Measurements from ENCODE around the gene NRP1.

GRCh38 chr10:33242931-33243330 is 91.5 kb downstream of the NRP1 start:
- TF ChIP-seq, protein P1, sequence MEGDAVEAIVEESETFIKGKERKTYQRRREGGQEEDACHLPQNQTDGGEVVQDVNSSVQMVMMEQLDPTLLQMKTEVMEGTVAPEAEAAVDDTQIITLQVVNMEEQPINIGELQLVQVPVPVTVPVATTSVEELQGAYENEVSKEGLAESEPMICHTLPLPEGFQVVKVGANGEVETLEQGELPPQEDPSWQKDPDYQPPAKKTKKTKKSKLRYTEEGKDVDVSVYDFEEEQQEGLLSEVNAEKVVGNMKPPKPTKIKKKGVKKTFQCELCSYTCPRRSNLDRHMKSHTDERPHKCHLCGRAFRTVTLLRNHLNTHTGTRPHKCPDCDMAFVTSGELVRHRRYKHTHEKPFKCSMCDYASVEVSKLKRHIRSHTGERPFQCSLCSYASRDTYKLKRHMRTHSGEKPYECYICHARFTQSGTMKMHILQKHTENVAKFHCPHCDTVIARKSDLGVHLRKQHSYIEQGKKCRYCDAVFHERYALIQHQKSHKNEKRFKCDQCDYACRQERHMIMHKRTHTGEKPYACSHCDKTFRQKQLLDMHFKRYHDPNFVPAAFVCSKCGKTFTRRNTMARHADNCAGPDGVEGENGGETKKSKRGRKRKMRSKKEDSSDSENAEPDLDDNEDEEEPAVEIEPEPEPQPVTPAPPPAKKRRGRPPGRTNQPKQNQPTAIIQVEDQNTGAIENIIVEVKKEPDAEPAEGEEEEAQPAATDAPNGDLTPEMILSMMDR (IDR thresholded peaks at IDR 0.05): no peak
- no peak for TF ChIP-seq POLR2AphosphoS5 (IDR thresholded peaks at IDR 0.05)
